Measurements from ENCODE around the gene SLC31A2.

The SLC31A2 gene

DNA sequence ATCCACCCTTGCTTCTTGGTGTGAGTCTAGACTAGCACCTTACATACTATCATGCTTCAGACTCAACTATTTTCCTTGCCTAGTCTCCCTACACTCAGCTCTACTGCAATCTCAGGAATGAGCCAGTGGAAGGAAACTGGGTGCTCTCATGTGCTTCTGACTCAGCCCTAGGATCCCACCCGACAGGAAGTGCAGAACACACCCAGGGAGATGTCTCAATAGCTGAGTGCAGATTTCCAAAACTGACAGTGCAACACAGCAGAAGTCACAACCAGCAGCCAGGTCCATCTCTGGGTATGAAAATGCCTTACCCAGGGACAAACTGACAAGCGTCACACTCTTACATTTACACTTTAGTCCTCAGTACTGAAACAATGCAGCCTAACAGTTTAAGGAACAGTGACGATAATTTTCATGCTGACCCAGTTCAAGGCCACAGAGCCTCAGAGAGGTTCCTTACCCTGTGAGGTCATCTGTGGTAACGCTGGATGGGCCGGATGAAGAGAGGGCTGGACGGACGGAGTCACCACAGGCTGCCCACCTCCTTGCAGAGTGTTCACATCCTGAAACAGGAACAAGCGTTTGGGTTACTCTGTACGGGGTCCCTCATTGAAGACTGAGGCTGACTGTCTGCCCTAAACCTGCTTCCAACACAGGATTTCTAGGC is 37.3 kb downstream of the SLC31A2 start:
- peak; percentile 7 for DNase-seq

GRCh38 chr9:113192455-113192854 is 41.6 kb downstream of the SLC31A2 start:
- DNase-seq = no peak

DNA sequence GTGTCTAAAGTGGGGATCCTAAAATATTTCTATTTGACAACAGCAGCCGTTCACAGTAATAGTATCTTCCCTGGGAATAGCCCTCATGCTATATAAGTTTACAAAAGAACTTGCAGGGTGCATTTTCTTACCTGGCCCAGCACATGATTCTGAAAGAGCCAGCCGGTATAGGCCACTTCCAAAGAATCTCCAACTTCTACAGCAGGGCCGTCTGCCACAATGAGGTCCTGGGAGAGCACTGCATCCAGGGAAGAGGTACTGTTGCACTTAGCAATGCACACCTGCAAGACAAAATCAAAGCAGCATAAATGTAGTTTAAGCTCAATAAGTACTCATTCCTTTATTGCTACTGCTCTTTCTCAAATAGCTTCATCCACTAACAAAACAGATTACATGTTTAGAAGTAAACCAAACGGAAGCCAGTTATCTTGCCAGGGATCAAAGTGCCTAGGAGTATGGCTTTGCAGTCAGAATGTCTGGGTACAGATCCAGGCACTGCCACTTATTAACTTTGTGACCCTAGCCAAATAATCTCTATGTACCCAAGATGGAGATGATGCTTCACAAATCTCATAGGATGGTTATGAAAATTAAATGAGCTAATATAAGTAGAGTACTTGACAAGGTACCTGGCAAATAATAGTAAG is 49.0 kb downstream of the SLC31A2 start:
- DNase-seq = no peak

GRCh38 chr9:113205432-113205831 is 54.6 kb downstream of the SLC31A2 start:
- no peak for DNase-seq

GRCh38 chr9:113205861-113206260 is 55.1 kb downstream of the SLC31A2 start:
- DNase-seq = no peak

GRCh38 chr9:113210815-113211214 is 60.0 kb downstream of the SLC31A2 start:
- no peak for DNase-seq
